ENCODE measurements around the gene OR10W1. TPM values are rescaled to one million over a fixed set of nuclear protein-coding genes. Genes with fewer than 3 reads are reported as not detected.

Gene OR10W1
- not detected for total RNA-seq
- total RNA-seq (2013), result not detected
- total RNA-seq, result 0 reads per million in 29 experiments

DNA sequence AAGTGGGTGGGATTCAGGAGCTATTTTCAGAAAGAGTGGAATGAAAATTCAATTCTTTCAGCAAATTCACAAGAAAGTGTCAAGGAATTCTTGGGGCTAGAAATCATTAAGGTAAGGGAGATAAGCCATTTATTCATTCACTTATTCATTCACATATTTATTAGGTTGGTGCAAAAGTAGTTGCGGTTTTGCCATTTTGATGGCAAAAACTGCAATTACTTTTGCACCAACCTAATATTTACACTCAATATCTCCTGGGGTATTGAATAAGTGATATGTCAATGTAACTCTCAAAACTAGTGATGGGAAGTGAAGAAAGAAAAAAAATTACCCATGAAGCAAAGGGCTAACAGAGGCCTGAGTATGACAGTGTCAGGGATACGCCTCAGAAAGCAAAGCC lies at the start of gene OR10W1:
TSS of gene OR10W1 (minus strand) at position 119 of the 400 bp plus-strand sequence. CDS start 402 bp downstream, outside the sequence.
- Mint-ChIP-seq H3K36me3 (no peaks in the 10 kb centered on the region), H3K27me3 (peaks cover 0 to 18% of the 10 kb centered on the region in 2 donors), H3K4me1 (no peaks in the 10 kb centered on the region), H3K9me3 (peaks cover 0 to 4% (median 3%) of the 10 kb centered on the region in 3 donors), H3K27ac (no peak within 1 kb of the TSS), H3K4me3 (no peak within 1 kb of the TSS)
- ChIA-PET POLR2A (no interaction called here), CTCF (no interaction called here)
- Histone ChIP-seq H3K4me3 (ENCODE audit: control insufficient read depth in 1 of 2, extremely low read depth in 1 of 2, low read length in 1 of 2) (no peak within 1 kb of the TSS), H3K27ac (ENCODE audit: low read length) (no peak within 1 kb of the TSS), H3K9me3 (no peaks in the 10 kb centered on the region), H3K4me1 (ENCODE audit: control insufficient read depth in 1 of 2, extremely low read depth in 1 of 2, insufficient read depth in 2 of 2, low read length in 2 of 2) (no peaks in the 10 kb centered on the region), H3K27me3 (replicated peaks in 1 of 2; ENCODE audit: control insufficient read depth in 2 of 2, extremely low read depth in 1 of 2, insufficient read depth in 2 of 2, low read length in 1 of 2) (peaks cover 0 to 7% of the 10 kb centered on the region in 2 experiments), H3K36me3 (ENCODE audit: control insufficient read depth in 2 of 2, extremely low read depth in 1 of 2, insufficient read depth in 1 of 2, low read length in 1 of 2) (no peaks in the 10 kb centered on the region)
- ATAC-seq (replicated peaks in 1 of 4), result no peak
- DNase-seq, result no peak
- WGBS (ENCODE audit: insufficient coverage), result no CpG with 5 or more reads among the region's 2 CpGs

DNA sequence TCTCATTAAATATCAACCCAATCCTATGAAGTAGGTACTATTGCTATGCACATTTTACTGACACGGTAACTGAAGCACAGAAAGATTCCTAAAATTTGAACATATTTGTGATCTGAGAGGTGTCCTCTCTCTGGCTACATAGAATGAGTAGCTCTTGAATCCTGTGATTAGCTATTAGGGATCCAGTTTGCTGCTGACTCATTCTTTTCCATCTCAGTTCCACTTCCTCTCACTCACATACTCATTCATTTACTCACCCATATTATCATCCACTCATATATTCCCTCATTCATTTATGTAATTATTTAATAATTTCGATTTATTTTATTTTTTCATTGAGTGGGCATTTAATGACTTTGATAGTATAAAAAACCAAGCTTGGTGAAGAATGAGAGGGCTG lies 48.1 kb upstream of the OR10W1 start:
- no peak overlapping the region for H3K27ac ChIP-seq (ENCODE audit: low read length)
- no peaks in the 10 kb centered on the region for H3K27me3 ChIP-seq (replicated peaks in 1 of 2; ENCODE audit: control insufficient read depth in 2 of 2, extremely low read depth in 1 of 2, insufficient read depth in 2 of 2, low read length in 1 of 2)
- no peaks in the 10 kb centered on the region for H3K9me3 ChIP-seq
- no peaks in the 10 kb centered on the region for H3K36me3 ChIP-seq (ENCODE audit: control insufficient read depth in 2 of 2, extremely low read depth in 1 of 2, insufficient read depth in 1 of 2, low read length in 1 of 2)
- H3K4me1 ChIP-seq (ENCODE audit: control insufficient read depth in 1 of 2, extremely low read depth in 1 of 2, insufficient read depth in 2 of 2, low read length in 2 of 2), result no peaks in the 10 kb centered on the region
- no peak overlapping the region for H3K4me3 ChIP-seq (ENCODE audit: control insufficient read depth in 1 of 2, extremely low read depth in 1 of 2, low read length in 1 of 2)
- Mint-ChIP-seq H3K4me3 (no peak overlapping the region), H3K36me3 (no peaks in the 10 kb centered on the region), H3K4me1 (no peaks in the 10 kb centered on the region), H3K27ac (no peak overlapping the region), H3K27me3 (peaks cover 4 to 14% of the 10 kb centered on the region in 2 donors), H3K9me3 (peaks cover 0 to 10% (median 7%) of the 10 kb centered on the region in 3 donors)
- POLR2A ChIA-PET, result interaction anchor here in 1 of 2 donors (0.7 kb wide), 1 partner anchor 709 kb away, joined by 4 read pairs; no protein-coding TSS in a partner anchor
- DNase-seq (no peak), ATAC-seq (replicated peaks in 1 of 4) (no peak)
- CTCF ChIA-PET, result no interaction called here
- no CpG with 5 or more reads among the region's 2 CpGs for WGBS (ENCODE audit: insufficient coverage)

- Histone ChIP-seq H3K4me1 (ENCODE audit: control insufficient read depth in 1 of 2, extremely low read depth in 1 of 2, insufficient read depth in 2 of 2, low read length in 2 of 2) (no peaks in the 10 kb centered on the region), H3K4me3 (ENCODE audit: control insufficient read depth in 1 of 2, extremely low read depth in 1 of 2, low read length in 1 of 2) (no peak overlapping the region), H3K9me3 (no peaks in the 10 kb centered on the region), H3K27ac (ENCODE audit: low read length) (no peak overlapping the region), H3K27me3 (replicated peaks in 1 of 2; ENCODE audit: control insufficient read depth in 2 of 2, extremely low read depth in 1 of 2, insufficient read depth in 2 of 2, low read length in 1 of 2) (no peaks in the 10 kb centered on the region), H3K36me3 (ENCODE audit: control insufficient read depth in 2 of 2, extremely low read depth in 1 of 2, insufficient read depth in 1 of 2, low read length in 1 of 2) (no peaks in the 10 kb centered on the region)
- H3K36me3 Mint-ChIP-seq, result no peaks in the 10 kb centered on the region
- ATAC-seq (replicated peaks in 1 of 4), result no peak
- no peaks in the 10 kb centered on the region for H3K9me3 Mint-ChIP-seq
- no peak overlapping the region for H3K27ac Mint-ChIP-seq
- DNase-seq, result no peak
- no peak overlapping the region for H3K4me3 Mint-ChIP-seq
- WGBS (ENCODE audit: insufficient coverage), result no CpG with 5 or more reads among the region's 2 CpGs
- peaks cover 5 to 9% of the 10 kb centered on the region in 2 donors for H3K27me3 Mint-ChIP-seq
- no peaks in the 10 kb centered on the region for H3K4me1 Mint-ChIP-seq
- ChIA-PET POLR2A (no interaction called here), CTCF (no interaction called here)
These were observed 33.5 kb upstream of the OR10W1 start for GRCh38 chr11:58301576-58301975.

DNA sequence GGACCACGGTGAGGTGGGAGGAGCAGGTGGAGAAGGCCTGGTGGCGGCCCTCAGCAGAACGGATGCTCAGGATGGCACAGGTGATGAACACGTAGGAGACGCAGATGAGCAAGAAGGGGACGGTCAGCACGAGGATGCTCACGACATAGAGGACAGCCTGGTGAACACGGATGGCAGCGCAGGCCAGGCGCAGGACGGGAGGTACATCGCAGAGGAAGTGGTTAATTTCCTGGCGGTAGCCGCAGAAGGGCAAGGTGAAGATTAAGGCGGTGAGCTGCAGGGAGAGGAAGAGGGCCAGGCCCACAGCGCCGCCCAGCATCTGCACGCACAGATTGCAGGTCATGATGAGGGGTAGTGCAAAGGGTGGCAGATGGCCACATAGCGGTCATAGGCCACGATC lies 24.0 kb upstream of the OR10W1 start:
- Histone ChIP-seq H3K4me1 (ENCODE audit: control insufficient read depth in 1 of 2, extremely low read depth in 1 of 2, insufficient read depth in 2 of 2, low read length in 2 of 2) (no peaks in the 10 kb centered on the region), H3K27me3 (replicated peaks in 1 of 2; ENCODE audit: control insufficient read depth in 2 of 2, extremely low read depth in 1 of 2, insufficient read depth in 2 of 2, low read length in 1 of 2) (peaks cover 0 to 8% of the 10 kb centered on the region in 2 experiments), H3K27ac (ENCODE audit: low read length) (no peak overlapping the region), H3K9me3 (no peaks in the 10 kb centered on the region), H3K4me3 (ENCODE audit: control insufficient read depth in 1 of 2, extremely low read depth in 1 of 2, low read length in 1 of 2) (no peak overlapping the region), H3K36me3 (ENCODE audit: control insufficient read depth in 2 of 2, extremely low read depth in 1 of 2, insufficient read depth in 1 of 2, low read length in 1 of 2) (no peaks in the 10 kb centered on the region)
- ChIA-PET POLR2A (no interaction called here), CTCF (no interaction called here)
- H3K36me3 Mint-ChIP-seq, result no peaks in the 10 kb centered on the region
- H3K9me3 Mint-ChIP-seq, result no peaks in the 10 kb centered on the region
- DNase-seq (no peak), ATAC-seq (replicated peaks in 1 of 4) (no peak)
- WGBS (ENCODE audit: insufficient coverage), result 88% methylated on average over 20 of the region's 21 CpGs
- H3K4me3 Mint-ChIP-seq, result no peak overlapping the region
- H3K27me3 Mint-ChIP-seq, result peaks cover 7 to 18% of the 10 kb centered on the region in 2 donors
- no peak overlapping the region for H3K27ac Mint-ChIP-seq
- H3K4me1 Mint-ChIP-seq, result no peaks in the 10 kb centered on the region

DNA sequence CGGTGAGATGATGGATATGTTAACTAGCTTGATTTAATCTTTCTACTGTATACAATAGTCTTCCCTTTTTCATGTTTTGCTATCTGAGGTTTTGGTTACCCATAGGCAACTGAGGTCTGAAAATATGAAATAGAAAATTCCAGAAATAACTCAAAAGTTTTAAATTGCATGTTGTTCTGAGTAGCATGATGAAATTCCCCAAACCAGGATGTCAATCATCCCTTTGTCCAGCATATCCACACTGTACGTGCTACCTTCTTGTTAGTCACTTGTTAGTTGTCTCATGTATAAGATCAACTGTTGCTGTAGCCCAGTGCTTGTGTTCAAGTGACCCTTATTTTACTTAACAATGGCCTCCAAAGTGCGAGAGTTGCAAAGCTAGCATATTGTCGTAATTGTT lies 21.2 kb upstream of the OR10W1 start:
- 71% methylated on average over 1 of the region's 4 CpGs for WGBS (ENCODE audit: insufficient coverage)
- Histone ChIP-seq H3K4me1 (ENCODE audit: control insufficient read depth in 1 of 2, extremely low read depth in 1 of 2, insufficient read depth in 2 of 2, low read length in 2 of 2) (no peaks in the 10 kb centered on the region), H3K27ac (ENCODE audit: low read length) (no peak overlapping the region), H3K36me3 (ENCODE audit: control insufficient read depth in 2 of 2, extremely low read depth in 1 of 2, insufficient read depth in 1 of 2, low read length in 1 of 2) (no peaks in the 10 kb centered on the region), H3K4me3 (ENCODE audit: control insufficient read depth in 1 of 2, extremely low read depth in 1 of 2, low read length in 1 of 2) (no peak overlapping the region), H3K9me3 (no peaks in the 10 kb centered on the region), H3K27me3 (replicated peaks in 1 of 2; ENCODE audit: control insufficient read depth in 2 of 2, extremely low read depth in 1 of 2, insufficient read depth in 2 of 2, low read length in 1 of 2) (peaks cover 0 to 11% of the 10 kb centered on the region in 2 experiments)
- ChIA-PET POLR2A (no interaction called here), CTCF (interaction anchor here in 1 of 2 donors (1.4 kb wide), 1 partner anchor 235 kb away, joined by 3 read pairs; no protein-coding TSS in a partner anchor)
- ATAC-seq (replicated peaks in 1 of 4), result no peak
- no peak for DNase-seq
- Mint-ChIP-seq H3K27ac (no peak overlapping the region), H3K9me3 (no peaks in the 10 kb centered on the region), H3K4me3 (no peak overlapping the region), H3K4me1 (peaks cover 4 to 7% (median 7%) of the 10 kb centered on the region in 3 donors), H3K27me3 (peaks cover 7 to 15% of the 10 kb centered on the region in 2 donors), H3K36me3 (no peaks in the 10 kb centered on the region)

- no peak overlapping the region for H3K27ac ChIP-seq (ENCODE audit: low read length)
- ChIA-PET CTCF (no interaction called here), POLR2A (no interaction called here)
- DNase-seq (peak in 1 of 35 experiments; percentile 17), ATAC-seq (replicated peaks in 1 of 4) (peak in 1 of 4 experiments; percentile 45)
- no peak overlapping the region for H3K4me3 ChIP-seq (ENCODE audit: control insufficient read depth in 1 of 2, extremely low read depth in 1 of 2, low read length in 1 of 2)
- Mint-ChIP-seq H3K4me1 (peaks cover 4 to 7% (median 7%) of the 10 kb centered on the region in 3 donors), H3K36me3 (no peaks in the 10 kb centered on the region), H3K27ac (no peak overlapping the region), H3K9me3 (peaks cover 0 to 5% (median 0%) of the 10 kb centered on the region in 3 donors), H3K27me3 (peaks cover 6 to 9% of the 10 kb centered on the region in 2 donors), H3K4me3 (no peak overlapping the region)
- no CpG with 5 or more reads among the region's 1 CpG for WGBS (ENCODE audit: insufficient coverage)
- no peaks in the 10 kb centered on the region for H3K4me1 ChIP-seq (ENCODE audit: control insufficient read depth in 1 of 2, extremely low read depth in 1 of 2, insufficient read depth in 2 of 2, low read length in 2 of 2)
- H3K9me3 ChIP-seq, result no peaks in the 10 kb centered on the region
- peaks cover 0 to 13% of the 10 kb centered on the region in 2 experiments for H3K27me3 ChIP-seq (replicated peaks in 1 of 2; ENCODE audit: control insufficient read depth in 2 of 2, extremely low read depth in 1 of 2, insufficient read depth in 2 of 2, low read length in 1 of 2)
- H3K36me3 ChIP-seq (ENCODE audit: control insufficient read depth in 2 of 2, extremely low read depth in 1 of 2, insufficient read depth in 1 of 2, low read length in 1 of 2), result no peaks in the 10 kb centered on the region
These were observed 18.2 kb upstream of the OR10W1 start for GRCh38 chr11:58286249-58286648.

All from T-cell (primary cell).